ENCODE results near the gene SYP.
A peak's percentile ranks its signal among the peaks of the same experiment; 100 is the strongest.

The SYP gene

DNA sequence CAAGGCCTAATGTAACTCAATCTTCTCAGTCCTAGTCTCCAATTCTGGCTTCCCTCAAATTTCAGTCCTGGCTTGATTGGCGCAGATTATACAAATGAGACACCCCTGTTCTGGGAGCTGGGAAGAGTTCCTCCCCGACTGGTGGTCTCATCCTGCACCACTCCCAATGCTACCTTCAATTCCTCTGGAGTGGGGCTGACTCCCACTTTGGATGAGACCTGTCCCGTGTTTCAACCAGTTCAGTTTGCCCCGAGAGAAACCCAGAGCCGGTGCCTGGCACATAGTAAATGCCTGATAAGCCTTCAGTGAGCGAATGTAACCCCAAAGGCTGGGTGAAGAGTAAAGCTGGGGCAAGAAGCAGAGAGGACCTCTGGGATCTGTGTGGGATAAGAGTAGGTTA, 4.0 kb upstream of the SYP start:
- Histone ChIP-seq H3K4me3 (no peak overlapping the region), H3K27ac (no peak overlapping the region)
- TF ChIP-seq, protein P1, sequence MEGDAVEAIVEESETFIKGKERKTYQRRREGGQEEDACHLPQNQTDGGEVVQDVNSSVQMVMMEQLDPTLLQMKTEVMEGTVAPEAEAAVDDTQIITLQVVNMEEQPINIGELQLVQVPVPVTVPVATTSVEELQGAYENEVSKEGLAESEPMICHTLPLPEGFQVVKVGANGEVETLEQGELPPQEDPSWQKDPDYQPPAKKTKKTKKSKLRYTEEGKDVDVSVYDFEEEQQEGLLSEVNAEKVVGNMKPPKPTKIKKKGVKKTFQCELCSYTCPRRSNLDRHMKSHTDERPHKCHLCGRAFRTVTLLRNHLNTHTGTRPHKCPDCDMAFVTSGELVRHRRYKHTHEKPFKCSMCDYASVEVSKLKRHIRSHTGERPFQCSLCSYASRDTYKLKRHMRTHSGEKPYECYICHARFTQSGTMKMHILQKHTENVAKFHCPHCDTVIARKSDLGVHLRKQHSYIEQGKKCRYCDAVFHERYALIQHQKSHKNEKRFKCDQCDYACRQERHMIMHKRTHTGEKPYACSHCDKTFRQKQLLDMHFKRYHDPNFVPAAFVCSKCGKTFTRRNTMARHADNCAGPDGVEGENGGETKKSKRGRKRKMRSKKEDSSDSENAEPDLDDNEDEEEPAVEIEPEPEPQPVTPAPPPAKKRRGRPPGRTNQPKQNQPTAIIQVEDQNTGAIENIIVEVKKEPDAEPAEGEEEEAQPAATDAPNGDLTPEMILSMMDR (IDR thresholded peaks at IDR 0.05) = no peak
- no peak for DNase-seq (ENCODE audit: low spot score)

DNA sequence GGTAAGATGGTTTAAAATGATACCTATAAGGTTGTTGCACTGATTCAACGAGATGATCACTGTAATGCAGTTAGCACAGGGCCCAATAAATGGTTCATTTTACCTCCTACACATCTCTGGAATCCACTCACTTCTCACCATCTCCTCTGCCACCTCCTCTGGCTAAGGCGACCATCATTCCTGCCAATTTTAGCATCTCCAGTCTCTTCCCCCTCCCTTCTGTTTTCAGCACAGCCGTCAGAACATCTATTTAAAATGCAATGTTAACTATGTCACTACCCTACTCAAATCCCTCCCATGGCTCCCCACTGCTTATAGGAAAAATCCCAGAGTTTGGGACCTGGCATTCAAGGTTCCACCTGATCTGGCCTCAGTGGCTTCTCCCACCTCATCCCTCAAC, 3.5 kb upstream of the SYP start:
- no peak for DNase-seq (ENCODE audit: low spot score)

DNA sequence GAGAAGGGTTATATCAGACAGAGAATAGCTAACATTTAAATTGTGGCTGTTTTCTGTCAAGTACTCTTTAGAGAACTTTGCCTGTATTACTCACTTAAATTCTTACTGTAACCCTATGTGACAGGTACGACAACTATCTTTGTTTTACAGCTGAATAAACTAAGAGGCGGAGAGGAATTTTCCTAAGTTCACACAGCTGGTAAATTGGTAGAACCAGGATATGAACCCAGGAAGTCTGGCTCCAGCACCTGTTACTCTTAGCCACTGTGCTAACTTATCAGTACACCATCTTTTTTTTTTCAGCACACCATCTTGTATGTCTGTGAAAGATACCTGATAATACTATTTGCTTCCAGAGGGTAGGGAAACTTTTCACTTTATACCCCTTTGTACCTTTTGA, 2.0 kb upstream of the SYP start:
- H3K4me3 ChIP-seq = no peak overlapping the region
- no peak overlapping the region for H3K27ac ChIP-seq
- DNase-seq (ENCODE audit: low spot score) = no peak
- TF ChIP-seq, protein P1 (IDR thresholded peaks at IDR 0.05) = no peak

More for the DNA sequence above, 3.5 kb upstream of the SYP start:
- TF ChIP-seq, protein P1 (IDR thresholded peaks at IDR 0.05) = no peak
- Histone ChIP-seq H3K4me3 (no peak overlapping the region), H3K27ac (no peak overlapping the region)

GRCh38 chrX:49199315-49199595, 738 bp downstream of the SYP start:
- TF ChIP-seq, protein P1 (IDR thresholded peaks at IDR 0.05) = no peak
- DNase-seq (ENCODE audit: low spot score) = no peak
- H3K4me3 ChIP-seq = peak overlapping the region; percentile 65
- H3K27ac ChIP-seq = peak overlapping the region in 1 of 2 donors; percentile 73

GRCh38 chrX:49198540-49199314, 1.3 kb downstream of the SYP start:
- peak overlapping the region in 1 of 2 donors; percentile 73 for H3K27ac ChIP-seq
- DNase-seq (ENCODE audit: low spot score) = no peak
- H3K4me3 ChIP-seq = no peak overlapping the region
- TF ChIP-seq, protein P1 (IDR thresholded peaks at IDR 0.05) = no peak

DNA sequence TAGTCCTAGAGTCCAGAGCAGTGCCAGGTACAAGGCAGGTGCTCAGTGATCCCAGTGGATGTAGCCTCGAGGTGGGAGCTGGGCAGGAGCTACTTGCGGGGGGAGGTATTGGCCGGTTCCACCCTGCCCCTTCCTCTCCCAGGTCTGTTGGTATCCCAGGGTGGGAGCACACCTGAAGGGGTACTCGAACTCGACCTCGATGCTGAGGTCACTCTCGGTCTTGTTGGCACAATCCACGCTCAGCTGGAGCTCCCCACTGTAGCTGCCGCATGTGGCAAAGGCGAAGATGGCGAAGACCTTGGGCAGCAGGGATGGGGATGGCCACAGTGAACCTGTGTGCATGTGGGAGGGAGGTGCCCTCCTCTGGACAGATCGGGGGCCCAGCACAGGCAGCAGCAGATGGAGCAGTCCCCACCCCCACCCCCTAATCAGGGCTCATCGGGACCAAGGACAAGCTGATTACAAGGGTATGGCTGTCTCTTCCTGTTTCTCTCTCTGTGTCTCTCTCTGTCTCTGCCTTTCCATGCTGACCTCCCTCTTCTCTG, 2.4 kb downstream of the SYP start:
- TF ChIP-seq, protein P1 (IDR thresholded peaks at IDR 0.05) = no peak
- Histone ChIP-seq H3K27ac (no peak overlapping the region), H3K4me3 (no peak overlapping the region)
- DNase-seq (ENCODE audit: low spot score) = no peak

GRCh38 chrX:49193542-49193964, 6.4 kb downstream of the SYP start:
- H3K4me3 ChIP-seq = no peak overlapping the region
- TF ChIP-seq, protein P1 (IDR thresholded peaks at IDR 0.05) = no peak
- DNase-seq (ENCODE audit: low spot score) = no peak
- H3K27ac ChIP-seq = no peak overlapping the region
